PC-3 (cell line): ENCODE measurements around the gene BCORL1. TPM values are rescaled to one million over a fixed set of nuclear protein-coding genes. Genes with fewer than 3 reads are reported as not detected.

Experiments
- ATAC-seq: fragments of 200-7000 bp; cut with Tn5 transposase; 2 replicates; pipeline ENCODE4 v1.9.1; 2020; ENCODE audit warnings: mild to moderate bottlenecking, moderate library complexity
- BruUV-seq: library from RNA; stranded (reverse); fragments of 400-500 nt; replicated peaks from 2 replicates; lab custom pipeline; 2021; lab: Mats Ljungman, UMichigan
- CTCF ChIA-PET: fragments of 300-600 bp; sonication (Branson Sonifier 250); formaldehyde crosslinking; loops from one replicate; lab custom pipeline; 2022; ENCODE audit warnings: antibody characterized with exemption; lab: Charles Lee
- POLR2A ChIA-PET: fragments of 300-600 bp; sonication (Branson Sonifier 250); formaldehyde crosslinking; loops from one replicate; lab custom pipeline; 2022; ENCODE audit warnings: antibody characterized with exemption; ENCODE audit not compliant: unreplicated experiment; lab: Charles Lee
- DNase-seq: peaks from one replicate; pipeline ENCODE4 v3.0.0-alpha.2; 2015
- H2AFZ ChIP-seq: fragments of 300-600 bp; sonication (generic); 2 replicates; pipeline ENCODE4 v1.6.0; 2016; ENCODE audit warnings: antibody characterized with exemption, low read length
- H3F3A ChIP-seq: fragments of 300-600 bp; sonication (generic); one replicate; pipeline ENCODE4 v1.6.0; 2017; ENCODE audit warnings: antibody characterized with exemption, low read length, control low read depth, mild to moderate bottlenecking; ENCODE audit not compliant: unreplicated experiment
- H3K27ac ChIP-seq: fragments of 300-600 bp; sonication (generic); 2 replicates; pipeline ENCODE4 v1.5.1; 2016; ENCODE audit warnings: mild to moderate bottlenecking, low read length
- H3K27me3 ChIP-seq: fragments of 300-600 bp; sonication (generic); 2 replicates; pipeline ENCODE4 v1.6.1; 2016; ENCODE audit warnings: low read length, mixed read lengths
- H3K36me3 ChIP-seq: fragments of 300-600 bp; sonication (generic); 2 replicates; pipeline ENCODE4 v1.6.1; 2016; ENCODE audit warnings: low read depth, mixed run types, low read length, mixed read lengths
- H3K4me1 ChIP-seq: fragments of 300-600 bp; sonication (generic); 2 replicates; pipeline ENCODE4 v1.5.1; 2016; ENCODE audit warnings: low read length; ENCODE audit not compliant: insufficient read depth
- H3K4me2 ChIP-seq: fragments of 300-600 bp; sonication (generic); 2 replicates; pipeline ENCODE4 v1.6.0; 2016; ENCODE audit warnings: low read length
- H3K4me3 ChIP-seq: fragments of 300-600 bp; sonication (generic); 2 replicates; pipeline ENCODE4 v1.5.1; 2016; ENCODE audit warnings: mild to moderate bottlenecking, low read length, mixed read lengths
- H3K79me2 ChIP-seq: fragments of 300-600 bp; sonication (generic); 2 replicates; pipeline ENCODE4 v1.6.1; 2017; ENCODE audit warnings: low read length, mixed read lengths
- H3K9ac ChIP-seq: fragments of 300-600 bp; sonication (generic); 2 replicates; pipeline ENCODE4 v1.6.0; 2016; ENCODE audit warnings: mild to moderate bottlenecking, low read length
- H3K9me2 ChIP-seq: fragments of 300-600 bp; sonication (generic); replicated peaks from 2 replicates; pipeline ENCODE4 v1.6.1; 2016; ENCODE audit warnings: mixed run types, low read length, mixed read lengths
- H3K9me3 ChIP-seq: fragments of 300-600 bp; sonication (generic); 2 replicates; pipeline ENCODE4 v1.6.1; 2016; ENCODE audit warnings: low read length, mixed read lengths
- H4K20me1 ChIP-seq: fragments of 300-600 bp; sonication (generic); 2 replicates; pipeline ENCODE4 v1.6.1; 2016; ENCODE audit warnings: low read length, mixed read lengths
- CTCF ChIP-seq: fragments of 300-600 bp; sonication (generic); conservative IDR thresholded peaks from 2 replicates; pipeline ENCODE4 v1.5.1; 2017; ENCODE audit warnings: antibody characterized with exemption, low read depth, mild to moderate bottlenecking, low read length
- EZH2 ChIP-seq: fragments of 300-600 bp; sonication (generic); IDR thresholded peaks from one replicate; pipeline ENCODE4 v1.6.1; 2017; ENCODE audit warnings: antibody characterized with exemption, mild to moderate bottlenecking, low read length; ENCODE audit not compliant: unreplicated experiment
- EZH2phosphoT487 ChIP-seq: fragments of 300-600 bp; sonication (generic); IDR thresholded peaks from 2 replicates; pipeline ENCODE4 v1.6.1; 2018; ENCODE audit warnings: mild to moderate bottlenecking, antibody characterized with exemption, low read length, borderline replicate concordance
- intact Hi-C: fragments of 100-400 bp; cut with micrococcal nuclease; formaldehyde crosslinking; loops from 2 replicates; pipeline ENCODE4 v1.9.0; 2023
- total RNA-seq: library from RNA; depleted of rRNA; stranded (reverse); fragments of >200 nt; gene quantifications from 2 replicates; pipeline ENCODE4 v1.2.3, GENCODE V29; 2014

Gene BCORL1
- total RNA-seq, 1 experiment from 2014 or later = 3.1 TPM

DNA sequence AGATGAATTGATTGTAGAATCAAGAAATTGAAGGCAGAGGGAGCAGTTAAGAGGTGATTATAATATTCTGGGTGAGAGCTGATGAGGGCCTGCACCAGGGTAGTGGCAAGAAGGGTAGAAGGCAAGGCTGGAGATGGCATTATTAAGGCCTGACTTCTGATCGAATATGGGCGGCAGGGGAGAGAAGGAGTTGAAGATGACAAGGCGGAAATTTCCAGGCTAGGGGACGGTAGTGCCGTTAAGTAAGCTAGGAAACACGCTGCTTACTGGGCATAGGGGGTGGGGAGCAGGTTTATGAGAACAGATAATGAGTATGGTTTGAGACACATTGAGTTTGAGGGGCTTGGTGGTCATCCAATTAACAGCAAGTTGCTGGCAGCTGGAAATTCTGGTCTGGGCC lies 19.5 kb downstream of the BCORL1 start:
- ATAC-seq (no peak), DNase-seq (no peak)
- H3K79me2 ChIP-seq = no peaks in the 10 kb centered on the region
- no peaks in the 10 kb centered on the region for H4K20me1 ChIP-seq
- no peaks in the 10 kb centered on the region for H3K9me2 ChIP-seq
- no TSS peak for BruUV-seq
- no peak overlapping the region for H3K4me2 ChIP-seq
- no peak overlapping the region for H3K9ac ChIP-seq
- H3F3A ChIP-seq = no peaks in the 10 kb centered on the region
- CTCF ChIA-PET = no interaction called here
- TF ChIP-seq EZH2phosphoT487 = no peak
- TF ChIP-seq EZH2 = no peak
- no peak for TF ChIP-seq CTCF
- no peak overlapping the region for H3K27ac ChIP-seq
- no peaks in the 10 kb centered on the region for H3K36me3 ChIP-seq
- H3K9me3 ChIP-seq = no peaks in the 10 kb centered on the region
- intact Hi-C loops = no loop called here
- H3K27me3 ChIP-seq = no peaks in the 10 kb centered on the region
- no peak overlapping the region for H2AFZ ChIP-seq
- POLR2A ChIA-PET = interaction anchor here (0.6 kb wide), 1 partner anchor 129 kb away, joined by 12 read pairs; no protein-coding TSS in a partner anchor
- no peak overlapping the region for H3K4me3 ChIP-seq
- H3K4me1 ChIP-seq = no peaks in the 10 kb centered on the region

GRCh38 chrX:130002541-130002940 lies 20.1 kb downstream of the BCORL1 start:
- BruUV-seq = no TSS peak
- no peak for DNase-seq
- Histone ChIP-seq H3K4me2 (no peak overlapping the region), H3K4me3 (no peak overlapping the region), H3K9ac (no peak overlapping the region), H4K20me1 (no peaks in the 10 kb centered on the region), H2AFZ (no peak overlapping the region), H3K4me1 (no peaks in the 10 kb centered on the region), H3K79me2 (no peaks in the 10 kb centered on the region), H3F3A (no peaks in the 10 kb centered on the region), H3K36me3 (no peaks in the 10 kb centered on the region), H3K27ac (no peak overlapping the region), H3K9me3 (no peaks in the 10 kb centered on the region), H3K9me2 (no peaks in the 10 kb centered on the region), H3K27me3 (no peaks in the 10 kb centered on the region)
- ChIA-PET CTCF (no interaction called here), POLR2A (interaction anchor here (0.6 kb wide), 1 partner anchor 130 kb away, joined by 12 read pairs; no protein-coding TSS in a partner anchor)
- intact Hi-C loops = no loop called here
- no peak for TF ChIP-seq EZH2phosphoT487
- TF ChIP-seq EZH2 = no peak
- no peak for TF ChIP-seq CTCF
- ATAC-seq = no peak

GRCh38 chrX:130005089-130005807 lies 22.8 kb downstream of the BCORL1 start:
- ChIA-PET POLR2A (interaction anchor here (0.6 kb wide), 1 partner anchor 52 kb away, joined by 15 read pairs; no protein-coding TSS in a partner anchor), CTCF (no interaction called here)
- TF ChIP-seq CTCF (no peak), EZH2phosphoT487 (no peak), EZH2 (no peak)
- Histone ChIP-seq H4K20me1 (no peaks in the 10 kb centered on the region), H3K79me2 (no peaks in the 10 kb centered on the region), H3K9me3 (no peaks in the 10 kb centered on the region), H3K4me1 (no peaks in the 10 kb centered on the region), H3K27ac (no peak overlapping the region), H3F3A (no peaks in the 10 kb centered on the region), H3K27me3 (no peaks in the 10 kb centered on the region), H3K4me2 (no peak overlapping the region), H3K9me2 (no peaks in the 10 kb centered on the region), H3K4me3 (no peak overlapping the region), H2AFZ (no peak overlapping the region), H3K36me3 (no peaks in the 10 kb centered on the region), H3K9ac (no peak overlapping the region)
- BruUV-seq = no TSS peak
- no peak for DNase-seq
- intact Hi-C loops = no loop called here
- ATAC-seq = no peak
